Dermis blood vessel endothelial cell (primary cell): ENCODE results near the gene STAT4. TPM values are rescaled to one million over a fixed set of nuclear protein-coding genes. Genes with fewer than 3 reads are reported as not detected.
A peak's percentile ranks its signal among the peaks of the same experiment; 100 is the strongest.

Experiments
- DNase-seq: peaks from one replicate; pipeline ENCODE4 v3.0.0; 2010
- total RNA-seq: library from RNA; depleted of rRNA; stranded (reverse); fragments of >200 nt; gene quantifications from 2 replicates; pipeline ENCODE4 v1.2.3, GENCODE V29; 2014

Gene STAT4
- total RNA-seq, 1 donor from 2014 or later: 0.51 TPM

- DNase-seq: no peak
Observed at GRCh38 chr2:191039616-191040015, 111.2 kb downstream of the STAT4 start.

- no peak for DNase-seq
Observed at GRCh38 chr2:191038741-191039140, 112.1 kb downstream of the STAT4 start.

- peak; percentile 56 for DNase-seq
Observed at GRCh38 chr2:191038241-191038725, 112.5 kb downstream of the STAT4 start.

GRCh38 chr2:191037351-191037750 lies 113.4 kb downstream of the STAT4 start:
- no peak for DNase-seq

- DNase-seq: peak; percentile 43
Observed at GRCh38 chr2:191036363-191036762, 114.4 kb downstream of the STAT4 start.

- DNase-seq: peak; percentile 34
Observed at GRCh38 chr2:191032588-191033429, 118.0 kb downstream of the STAT4 start.

- DNase-seq: peak; percentile 75
Observed at GRCh38 chr2:191031256-191031655, 119.5 kb downstream of the STAT4 start.

- peak; percentile 81 for DNase-seq
Observed at GRCh38 chr2:191030521-191031154, 120.2 kb downstream of the STAT4 start.

- no peak for DNase-seq
Observed at GRCh38 chr2:191029280-191029950, 121.4 kb downstream of the STAT4 start.

- DNase-seq: no peak
Observed at GRCh38 chr2:191026377-191026776, 124.4 kb downstream of the STAT4 start.

- DNase-seq: no peak
Observed at GRCh38 chr2:191025135-191025534, 125.7 kb downstream of the STAT4 start.

GRCh38 chr2:191023235-191023679 lies 127.5 kb downstream of the STAT4 start:
- peak; percentile 53 for DNase-seq

- peak; percentile 49 for DNase-seq
Observed at GRCh38 chr2:191020742-191021381, 129.9 kb downstream of the STAT4 start.

GRCh38 chr2:191020221-191020741 lies 130.5 kb downstream of the STAT4 start:
- peak; percentile 99 for DNase-seq

GRCh38 chr2:191019376-191019775 lies 131.4 kb downstream of the STAT4 start:
- DNase-seq: no peak

- DNase-seq: no peak
Observed at GRCh38 chr2:191018643-191019119, 132.1 kb downstream of the STAT4 start.

- no peak for DNase-seq
Observed at GRCh38 chr2:191018048-191018447, 132.7 kb downstream of the STAT4 start.

GRCh38 chr2:191015831-191016230 lies 135.0 kb downstream of the STAT4 start:
- DNase-seq: no peak

GRCh38 chr2:191015239-191015638 lies 135.6 kb downstream of the STAT4 start:
- DNase-seq: no peak

GRCh38 chr2:191014653-191015020 lies 136.2 kb downstream of the STAT4 start:
- DNase-seq: no peak

- DNase-seq: peak; percentile 95
Observed at GRCh38 chr2:191013932-191014652, 136.7 kb downstream of the STAT4 start, which contains the start of gene STAT1. Gene STAT1, minus strand, starts transcription at chr2:191014171. Its CDS starts 4,168 bp downstream, at chr2:191010003.

- no peak for DNase-seq
Observed at GRCh38 chr2:191013682-191013931, 137.2 kb downstream of the STAT4 start.
